ENCODE data around the gene OIT3. TPM values are rescaled to one million over a fixed set of nuclear protein-coding genes. Genes with fewer than 3 reads are reported as not detected.

OIT3 gene
- total and polyA plus RNA-seq, 4 donors, result 0.08 to 0.49 (median 0.28) TPM; not detected in 1

- Histone ChIP-seq H3K27ac (ENCODE audit: low read depth in 1 of 2, low read length in 1 of 2) (no peak overlapping the region), H3K9ac (ENCODE audit: insufficient read depth in 1 of 2, low read length in 2 of 2) (no peak overlapping the region), H3K4me3 (no peak overlapping the region), H3K27me3 (ENCODE audit: control insufficient read depth in 3 of 3, insufficient read depth in 3 of 3, low read length in 2 of 3) (no peaks in the 10 kb centered on the region), H3K4me1 (ENCODE audit: control insufficient read depth in 5 of 5, insufficient read depth in 5 of 5, low read length in 5 of 5) (no peaks in the 10 kb centered on the region), H3K9me3 (ENCODE audit: control insufficient read depth in 4 of 4, insufficient read depth in 3 of 4, low read length in 3 of 4) (no peaks in the 10 kb centered on the region), H3K36me3 (ENCODE audit: control insufficient read depth in 4 of 4, insufficient read depth in 4 of 4, low read length in 4 of 4) (no peaks in the 10 kb centered on the region)
- DNase-seq, result peak in 2 of 3 donors; percentile 34 to 40
- WGBS, 2 donors, result 33 to 41% methylated on average over 2 of the region's 2 CpGs
- TF ChIP-seq CTCF (IDR thresholded peaks at IDR 0.05; ENCODE audit: control extremely low read depth, extremely low read depth), result no peak
- ATAC-seq (ENCODE audit: insufficient read depth, low FRiP score), result no peak
Observed at GRCh38 chr10:72850861-72851260, 42.7 kb upstream of the OIT3 start.

GRCh38 chr10:72851509-72851908 is 42.0 kb upstream of the OIT3 start:
- H3K4me1 ChIP-seq (ENCODE audit: control insufficient read depth in 5 of 5, insufficient read depth in 5 of 5, low read length in 5 of 5), result no peaks in the 10 kb centered on the region
- no peak for TF ChIP-seq CTCF (IDR thresholded peaks at IDR 0.05; ENCODE audit: control extremely low read depth, extremely low read depth)
- H3K4me3 ChIP-seq, result no peak overlapping the region
- 83 to 90% methylated on average over 1 of the region's 1 CpG for WGBS, 2 donors
- H3K27ac ChIP-seq (ENCODE audit: low read depth in 1 of 2, low read length in 1 of 2), result no peak overlapping the region
- no peak for ATAC-seq (ENCODE audit: insufficient read depth, low FRiP score)
- H3K36me3 ChIP-seq (ENCODE audit: control insufficient read depth in 4 of 4, insufficient read depth in 4 of 4, low read length in 4 of 4), result no peaks in the 10 kb centered on the region
- no peak overlapping the region for H3K9ac ChIP-seq (ENCODE audit: insufficient read depth in 1 of 2, low read length in 2 of 2)
- no peak for DNase-seq
- no peaks in the 10 kb centered on the region for H3K27me3 ChIP-seq (ENCODE audit: control insufficient read depth in 3 of 3, insufficient read depth in 3 of 3, low read length in 2 of 3)
- H3K9me3 ChIP-seq (ENCODE audit: control insufficient read depth in 4 of 4, insufficient read depth in 3 of 4, low read length in 3 of 4), result no peaks in the 10 kb centered on the region

DNA sequence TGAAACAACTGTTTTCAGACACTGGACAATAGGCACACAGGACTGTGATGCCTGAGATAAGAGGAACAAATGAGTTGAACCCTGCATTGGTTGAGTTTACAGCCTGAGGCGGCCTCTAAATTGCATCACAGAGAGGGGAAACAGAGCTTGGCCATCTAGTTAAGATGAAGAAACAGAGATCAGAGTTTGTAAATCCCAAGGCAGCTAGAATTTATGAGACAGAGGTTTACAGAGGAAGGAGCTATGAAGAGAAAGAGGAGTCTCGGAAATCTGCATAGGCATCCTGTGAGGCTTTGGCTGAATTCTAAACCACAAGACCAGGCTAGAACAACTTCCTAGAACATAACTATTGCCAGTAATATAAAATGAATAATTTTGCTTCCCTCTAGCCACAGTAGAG is 41.0 kb upstream of the OIT3 start:
- no peak overlapping the region for H3K27ac ChIP-seq (ENCODE audit: low read depth in 1 of 2, low read length in 1 of 2)
- no peaks in the 10 kb centered on the region for H3K9me3 ChIP-seq (ENCODE audit: control insufficient read depth in 4 of 4, insufficient read depth in 3 of 4, low read length in 3 of 4)
- no peaks in the 10 kb centered on the region for H3K27me3 ChIP-seq (ENCODE audit: control insufficient read depth in 3 of 3, insufficient read depth in 3 of 3, low read length in 2 of 3)
- no peaks in the 10 kb centered on the region for H3K4me1 ChIP-seq (ENCODE audit: control insufficient read depth in 5 of 5, insufficient read depth in 5 of 5, low read length in 5 of 5)
- no peak for TF ChIP-seq CTCF (IDR thresholded peaks at IDR 0.05; ENCODE audit: control extremely low read depth, extremely low read depth)
- ATAC-seq (ENCODE audit: insufficient read depth, low FRiP score) (no peak), DNase-seq (no peak)
- WGBS, 2 donors, result 48 to 81% methylated on average over 2 of the region's 2 CpGs
- no peak overlapping the region for H3K4me3 ChIP-seq
- H3K36me3 ChIP-seq (ENCODE audit: control insufficient read depth in 4 of 4, insufficient read depth in 4 of 4, low read length in 4 of 4), result no peaks in the 10 kb centered on the region
- H3K9ac ChIP-seq (ENCODE audit: insufficient read depth in 1 of 2, low read length in 2 of 2), result no peak overlapping the region

DNA sequence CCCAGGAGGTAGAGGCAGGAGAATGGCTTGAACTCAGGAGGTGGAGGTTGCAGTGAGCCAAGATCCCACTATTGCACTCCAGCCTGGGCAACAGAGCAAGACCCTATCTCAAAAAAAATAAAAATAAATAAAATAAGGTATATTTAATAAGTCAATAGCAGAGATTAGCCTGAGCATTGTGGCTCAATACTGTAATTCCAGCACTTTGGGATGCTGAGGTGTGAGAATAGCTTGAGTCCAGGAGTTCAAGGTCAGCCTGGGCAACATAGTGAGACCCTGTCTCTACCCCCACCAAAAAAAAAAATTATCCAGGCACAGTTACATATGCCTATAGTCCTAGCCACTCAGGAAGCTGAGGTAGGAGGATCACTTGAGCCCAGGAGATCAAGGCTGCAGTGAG is 38.4 kb upstream of the OIT3 start:
- no peak overlapping the region for H3K9ac ChIP-seq (ENCODE audit: insufficient read depth in 1 of 2, low read length in 2 of 2)
- no peak overlapping the region for H3K4me3 ChIP-seq
- no peak overlapping the region for H3K27ac ChIP-seq (ENCODE audit: low read depth in 1 of 2, low read length in 1 of 2)
- no peaks in the 10 kb centered on the region for H3K27me3 ChIP-seq (ENCODE audit: control insufficient read depth in 3 of 3, insufficient read depth in 3 of 3, low read length in 2 of 3)
- no peak for ATAC-seq (ENCODE audit: insufficient read depth, low FRiP score)
- no peaks in the 10 kb centered on the region for H3K9me3 ChIP-seq (ENCODE audit: control insufficient read depth in 4 of 4, insufficient read depth in 3 of 4, low read length in 3 of 4)
- no peak for TF ChIP-seq CTCF (IDR thresholded peaks at IDR 0.05; ENCODE audit: control extremely low read depth, extremely low read depth)
- no peaks in the 10 kb centered on the region for H3K4me1 ChIP-seq (ENCODE audit: control insufficient read depth in 5 of 5, insufficient read depth in 5 of 5, low read length in 5 of 5)
- no peak for DNase-seq
- no peaks in the 10 kb centered on the region for H3K36me3 ChIP-seq (ENCODE audit: control insufficient read depth in 4 of 4, insufficient read depth in 4 of 4, low read length in 4 of 4)
